Karpas-422 (cell line): ENCODE data around the gene EVL. TPM values are rescaled to one million over a fixed set of nuclear protein-coding genes. Genes with fewer than 3 reads are reported as not detected.

Experiments
- DNase-seq: peaks from one replicate; pipeline ENCODE4 v3.0.0-alpha.2; 2015
- H2AFZ ChIP-seq: fragments of 200-600 bp; sonication (generic); 2 replicates; pipeline ENCODE4 v1.6.1; 2014; ENCODE audit warnings: antibody characterized with exemption, low read length, mixed read lengths
- H3K27ac ChIP-seq: fragments of 200-600 bp; sonication (generic); 2 replicates; pipeline ENCODE4 v1.5.1; 2014; ENCODE audit warnings: mild to moderate bottlenecking, low read length, moderate library complexity
- H3K27me3 ChIP-seq: fragments of 200-600 bp; sonication (generic); 2 replicates; pipeline ENCODE4 v1.6.1; 2014; ENCODE audit warnings: low read length, mixed read lengths
- H3K36me3 ChIP-seq: fragments of 200-600 bp; sonication (generic); 2 replicates; pipeline ENCODE4 v1.6.1; 2014; ENCODE audit warnings: low read length, mixed read lengths; ENCODE audit not compliant: insufficient read depth
- H3K4me1 ChIP-seq: fragments of 200-600 bp; sonication (generic); 2 replicates; pipeline ENCODE4 v1.6.1; 2014; ENCODE audit warnings: mild to moderate bottlenecking, low read length, mixed read lengths
- H3K4me2 ChIP-seq: fragments of 200-600 bp; sonication (generic); 2 replicates; pipeline ENCODE4 v1.6.1; 2014; ENCODE audit warnings: low read length, low read depth, mild to moderate bottlenecking; ENCODE audit not compliant: poor library complexity, severe bottlenecking
- H3K4me3 ChIP-seq: fragments of 200-600 bp; sonication (generic); 2 replicates; pipeline ENCODE4 v1.5.1; 2014; ENCODE audit warnings: mild to moderate bottlenecking, antibody characterized with exemption, low read length, mixed read lengths
- H3K79me2 ChIP-seq: fragments of 200-600 bp; sonication (generic); 2 replicates; pipeline ENCODE4 v1.6.1; 2014; ENCODE audit warnings: mild to moderate bottlenecking, low read length, mixed read lengths
- H3K9ac ChIP-seq: fragments of 200-600 bp; sonication (generic); 2 replicates; pipeline ENCODE4 v1.6.0; 2014; ENCODE audit warnings: low read length
- H3K9me2 ChIP-seq: fragments of 200-600 bp; sonication (generic), shearing (Covaris generic); replicated peaks from 2 replicates; pipeline ENCODE4 v1.6.0; 2014; ENCODE audit warnings: mild to moderate bottlenecking, low read length, moderate library complexity; ENCODE audit not compliant: insufficient read depth
- H3K9me3 ChIP-seq: fragments of 300-700, 200-600 bp; sonication (generic); 2 replicates; pipeline ENCODE4 v1.6.1; 2014; ENCODE audit warnings: low read length, mixed read lengths
- H4K20me1 ChIP-seq: fragments of 200-600 bp; sonication (generic); 2 replicates; pipeline ENCODE4 v1.6.1; 2014; ENCODE audit warnings: mild to moderate bottlenecking, antibody characterized with exemption, low read length, low read depth; ENCODE audit not compliant: insufficient read depth
- total RNA-seq: library from RNA; depleted of rRNA; stranded (reverse); fragments of >200 nt; shearing (Covaris generic); gene quantifications from 2 replicates; pipeline ENCODE4 v1.2.3, GENCODE V29; 2014; ENCODE audit warnings: low replicate concordance

Gene EVL
- total RNA-seq, 1 experiment from 2014 or later = 3.5 TPM

- Histone ChIP-seq H3K4me2 (no peak overlapping the region), H3K9ac (no peak overlapping the region), H3K9me2 (no peaks in the 10 kb centered on the region), H2AFZ (no peak overlapping the region), H3K4me3 (no peak overlapping the region), H3K79me2 (no peaks in the 10 kb centered on the region), H3K9me3 (no peaks in the 10 kb centered on the region), H3K36me3 (no peaks in the 10 kb centered on the region), H3K27me3 (no peaks in the 10 kb centered on the region), H4K20me1 (no peaks in the 10 kb centered on the region), H3K27ac (no peak overlapping the region), H3K4me1 (no peaks in the 10 kb centered on the region)
- no peak for DNase-seq
These were observed 21.1 kb downstream of the EVL start for GRCh38 chr14:100086361-100086760.

DNA sequence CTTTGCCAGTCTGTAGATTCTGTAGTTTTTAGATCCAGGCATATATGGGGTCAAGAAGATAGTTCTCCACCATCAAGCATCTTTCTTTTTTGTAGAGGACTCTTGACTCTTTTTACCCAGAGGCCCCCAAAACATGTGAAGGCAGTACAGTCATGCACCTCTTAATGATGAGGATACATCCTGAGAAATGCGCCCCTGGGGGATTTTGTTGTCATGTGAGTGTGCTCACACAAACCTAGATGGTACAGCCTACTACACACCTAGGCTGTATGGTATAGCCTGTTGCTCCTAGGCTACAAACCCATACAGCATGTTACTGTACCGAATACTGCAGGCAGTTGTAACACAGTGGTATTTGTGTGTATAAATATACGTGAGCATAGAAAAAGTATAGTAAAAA lies 23.0 kb downstream of the EVL start:
- Histone ChIP-seq H2AFZ (no peak overlapping the region), H3K4me3 (no peak overlapping the region), H3K27ac (no peak overlapping the region), H3K9me2 (no peaks in the 10 kb centered on the region), H3K79me2 (no peaks in the 10 kb centered on the region), H3K4me2 (no peak overlapping the region), H3K9ac (no peak overlapping the region), H3K4me1 (no peaks in the 10 kb centered on the region), H3K27me3 (no peaks in the 10 kb centered on the region), H3K36me3 (no peaks in the 10 kb centered on the region), H3K9me3 (no peaks in the 10 kb centered on the region), H4K20me1 (no peaks in the 10 kb centered on the region)
- DNase-seq = no peak

DNA sequence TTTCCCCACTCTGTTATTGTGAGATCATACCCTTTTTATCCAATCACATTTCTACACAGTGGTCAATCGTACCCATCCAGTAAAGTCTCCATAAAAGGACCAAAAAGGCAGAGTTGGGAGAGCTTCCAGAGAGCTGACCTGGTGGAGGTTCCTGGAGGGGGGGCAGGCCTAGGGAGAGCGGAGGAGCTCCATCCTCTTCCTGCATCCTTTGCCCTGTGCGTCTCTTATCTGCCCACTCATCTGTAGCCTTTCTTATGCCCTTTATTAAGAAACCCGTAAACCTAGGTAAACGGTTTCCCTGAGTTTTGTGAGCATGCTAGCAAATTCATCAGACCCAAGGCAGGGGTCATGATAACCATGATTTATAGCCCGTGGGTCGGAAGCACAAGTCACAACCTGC lies 26.2 kb downstream of the EVL start:
- H3K36me3 ChIP-seq = no peaks in the 10 kb centered on the region
- DNase-seq = no peak
- H3K4me1 ChIP-seq = no peaks in the 10 kb centered on the region
- no peaks in the 10 kb centered on the region for H3K9me2 ChIP-seq
- H3K27me3 ChIP-seq = no peaks in the 10 kb centered on the region
- no peaks in the 10 kb centered on the region for H4K20me1 ChIP-seq
- no peak overlapping the region for H3K4me2 ChIP-seq
- H3K4me3 ChIP-seq = no peak overlapping the region
- H3K27ac ChIP-seq = no peak overlapping the region
- no peaks in the 10 kb centered on the region for H3K79me2 ChIP-seq
- H2AFZ ChIP-seq = no peak overlapping the region
- H3K9me3 ChIP-seq = no peaks in the 10 kb centered on the region
- H3K9ac ChIP-seq = no peak overlapping the region

- H3K79me2 ChIP-seq = no peaks in the 10 kb centered on the region
- no peak for DNase-seq
- H4K20me1 ChIP-seq = no peaks in the 10 kb centered on the region
These were observed 27.6 kb downstream of the EVL start for GRCh38 chr14:100092832-100093231.

DNA sequence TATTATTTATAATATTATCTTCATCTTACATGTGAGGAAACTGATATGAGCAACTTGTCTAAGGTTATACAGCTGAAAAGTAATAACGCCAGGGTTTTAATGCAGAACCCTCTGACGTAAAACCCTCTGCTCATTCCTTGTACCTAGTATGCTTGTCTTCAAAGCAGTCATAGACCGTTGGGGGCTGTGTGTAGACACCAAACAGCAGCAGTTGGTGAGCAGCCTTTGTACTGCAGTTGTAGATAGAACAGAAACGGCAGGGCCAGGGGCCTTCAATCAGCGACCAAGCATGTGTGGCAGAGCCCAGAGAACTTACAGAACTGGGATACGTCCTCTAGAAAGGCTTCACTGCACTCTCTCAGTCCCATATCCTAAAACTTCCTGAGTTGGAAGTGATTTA lies 28.1 kb downstream of the EVL start:
- Histone ChIP-seq H3K4me2 (no peak overlapping the region), H3K9ac (no peak overlapping the region), H3K27me3 (no peaks in the 10 kb centered on the region), H3K36me3 (no peaks in the 10 kb centered on the region), H3K9me2 (no peaks in the 10 kb centered on the region), H3K79me2 (no peaks in the 10 kb centered on the region), H4K20me1 (no peaks in the 10 kb centered on the region), H3K4me3 (no peak overlapping the region), H3K4me1 (no peaks in the 10 kb centered on the region), H3K27ac (no peak overlapping the region), H2AFZ (no peak overlapping the region), H3K9me3 (no peaks in the 10 kb centered on the region)
- no peak for DNase-seq

More at GRCh38 chr14:100092832-100093231, 27.6 kb downstream of the EVL start:
- Histone ChIP-seq H3K9me2 (no peaks in the 10 kb centered on the region), H3K27me3 (no peaks in the 10 kb centered on the region), H3K4me1 (no peaks in the 10 kb centered on the region), H3K9ac (no peak overlapping the region), H2AFZ (no peak overlapping the region), H3K4me2 (no peak overlapping the region), H3K4me3 (no peak overlapping the region), H3K27ac (no peak overlapping the region), H3K9me3 (no peaks in the 10 kb centered on the region), H3K36me3 (no peaks in the 10 kb centered on the region)

- Histone ChIP-seq H3K27ac (no peak overlapping the region), H3K36me3 (no peaks in the 10 kb centered on the region), H4K20me1 (no peaks in the 10 kb centered on the region), H3K4me3 (no peak overlapping the region), H3K4me1 (peaks cover under 1% of the 10 kb centered on the region; the same call in 1 of the 2 replicates), H3K9ac (no peak overlapping the region), H3K4me2 (no peak overlapping the region), H3K79me2 (no peaks in the 10 kb centered on the region), H2AFZ (no peak overlapping the region), H3K27me3 (no peaks in the 10 kb centered on the region), H3K9me2 (no peaks in the 10 kb centered on the region), H3K9me3 (no peaks in the 10 kb centered on the region)
- no peak for DNase-seq
These were observed 31.4 kb downstream of the EVL start for GRCh38 chr14:100096656-100097055.

GRCh38 chr14:100098171-100098570 lies 32.9 kb downstream of the EVL start:
- Histone ChIP-seq H3K9me2 (no peaks in the 10 kb centered on the region), H3K36me3 (no peaks in the 10 kb centered on the region), H3K4me1 (peaks cover 11% of the 10 kb centered on the region), H3K27me3 (no peaks in the 10 kb centered on the region), H3K27ac (no peak overlapping the region), H3K4me2 (no peak overlapping the region), H3K4me3 (no peak overlapping the region), H3K9me3 (no peaks in the 10 kb centered on the region), H3K9ac (no peak overlapping the region), H2AFZ (no peak overlapping the region), H3K79me2 (no peaks in the 10 kb centered on the region), H4K20me1 (no peaks in the 10 kb centered on the region)
- no peak for DNase-seq

DNA sequence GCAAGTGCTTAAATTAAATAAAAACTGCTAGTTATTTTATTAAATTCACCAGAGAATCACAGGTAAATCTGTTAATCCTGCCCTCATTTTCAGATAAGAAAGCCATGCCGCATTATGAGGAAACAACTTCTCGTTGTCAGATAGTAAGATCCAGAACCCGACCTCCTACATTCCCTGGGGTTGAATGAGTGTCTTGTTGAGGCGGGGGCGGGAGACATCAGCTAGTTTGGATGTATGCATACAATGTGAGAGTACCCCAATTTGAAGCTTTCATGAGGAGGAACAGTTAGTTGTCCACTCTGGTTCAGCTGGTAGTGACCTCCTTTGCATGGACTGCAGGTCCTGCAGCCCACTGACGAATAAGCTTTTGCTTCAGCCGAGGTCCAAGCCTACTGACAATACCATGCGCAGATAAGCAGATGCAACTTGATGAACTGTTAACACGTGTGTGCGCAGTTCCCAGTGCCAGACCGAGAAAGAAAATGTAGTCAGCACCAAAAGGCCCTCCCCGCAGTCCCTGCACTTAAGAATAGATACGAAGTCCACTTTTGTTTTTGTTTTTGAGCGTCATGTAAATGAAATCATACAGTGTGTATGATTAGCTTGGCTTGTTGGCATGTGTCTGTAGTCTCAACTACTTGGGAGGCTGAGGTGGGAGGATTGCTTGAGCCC lies 34.9 kb downstream of the EVL start:
- no peak overlapping the region for H3K9ac ChIP-seq
- H3K4me3 ChIP-seq = no peak overlapping the region
- no peaks in the 10 kb centered on the region for H3K27me3 ChIP-seq
- peaks cover 14% of the 10 kb centered on the region for H3K4me1 ChIP-seq
- no peak for DNase-seq
- H3K27ac ChIP-seq = no peak overlapping the region
- no peaks in the 10 kb centered on the region for H3K36me3 ChIP-seq
- no peaks in the 10 kb centered on the region for H4K20me1 ChIP-seq
- H3K9me2 ChIP-seq = no peaks in the 10 kb centered on the region
- no peaks in the 10 kb centered on the region for H3K79me2 ChIP-seq
- H2AFZ ChIP-seq = no peak overlapping the region
- H3K4me2 ChIP-seq = no peak overlapping the region
- no peaks in the 10 kb centered on the region for H3K9me3 ChIP-seq
